DND-41 (cell line): Measurements from ENCODE around the gene STON2.

Experiments used
- ATAC-seq: fragments of 200-7000 bp; cut with Tn5 transposase; 3 replicates; pipeline ENCODE4 v1.9.1; 2021; ENCODE audit warnings: low read depth; ENCODE audit not compliant: insufficient read depth
- DNase-seq: peaks from one replicate; pipeline ENCODE4 v3.0.0-alpha.2; 2020
- H2AFZ ChIP-seq: 2 replicates; pipeline ENCODE4 v1.6.0; 2012; ENCODE audit warnings: low read depth, low read length
- H3K27ac ChIP-seq: 2 replicates; pipeline ENCODE4 v1.5.1; 2012; ENCODE audit warnings: low read length, inconsistent platforms
- H3K27me3 ChIP-seq: fragments of 200-600 bp; sonication (generic); 2 replicates; pipeline ENCODE4 v1.6.0; 2012; ENCODE audit warnings: low read length, mild to moderate bottlenecking, inconsistent platforms; ENCODE audit not compliant: insufficient read depth, poor library complexity
- H3K36me3 ChIP-seq: 2 replicates; pipeline ENCODE4 v1.5.1; 2012; ENCODE audit warnings: low read length, inconsistent platforms; ENCODE audit not compliant: insufficient read depth
- H3K4me1 ChIP-seq: 2 replicates; pipeline ENCODE4 v1.5.1; 2012; ENCODE audit warnings: mild to moderate bottlenecking, low read length; ENCODE audit not compliant: insufficient read depth
- H3K4me2 ChIP-seq: 2 replicates; pipeline ENCODE4 v1.6.0; 2012; ENCODE audit warnings: mild to moderate bottlenecking, moderate library complexity, low read length, inconsistent platforms; ENCODE audit not compliant: insufficient read depth
- H3K4me3 ChIP-seq, 2 experiments: fragments of 200-600 bp in 1 of 2; shearing (Covaris generic) in 1 of 2; 2 replicates each; pipeline ENCODE4 v1.5.1; 2012 to 2016; ENCODE audit warnings: inconsistent platforms in 2 of 2, low read length in 2 of 2, mild to moderate bottlenecking in 2 of 2, low read depth in 1 of 2, moderate library complexity in 1 of 2
- H3K79me2 ChIP-seq: 2 replicates; pipeline ENCODE4 v1.6.0; 2012; ENCODE audit warnings: low read length, inconsistent platforms; ENCODE audit not compliant: insufficient read depth
- H3K9ac ChIP-seq: 2 replicates; pipeline ENCODE4 v1.6.0; 2012; ENCODE audit warnings: low read depth, mild to moderate bottlenecking, inconsistent platforms, low read length, moderate library complexity
- H3K9me3 ChIP-seq: 2 replicates; pipeline ENCODE4 v1.5.1; 2012; ENCODE audit warnings: low read length, moderate library complexity, mild to moderate bottlenecking, inconsistent platforms; ENCODE audit not compliant: insufficient read depth, severe bottlenecking
- H4K20me1 ChIP-seq: 2 replicates; pipeline ENCODE4 v1.6.0; 2012; ENCODE audit warnings: low read length; ENCODE audit not compliant: insufficient read depth
- EZH2 ChIP-seq: IDR thresholded peaks from 3 replicates; pipeline ENCODE4 v1.6.1; 2012; ENCODE audit warnings: borderline replicate concordance, low read depth, mild to moderate bottlenecking, moderate library complexity, low read length, inconsistent platforms; ENCODE audit not compliant: severe bottlenecking
- TF ChIP-seq, protein P1 (sequence below): IDR thresholded peaks from 2 replicates; pipeline ENCODE4 v1.5.1; 2012; ENCODE audit warnings: borderline replicate concordance, low read length, moderate library complexity, mild to moderate bottlenecking; ENCODE audit not compliant: poor library complexity, severe bottlenecking; ENCODE audit errors: extremely low read depth

STON2 gene

DNA sequence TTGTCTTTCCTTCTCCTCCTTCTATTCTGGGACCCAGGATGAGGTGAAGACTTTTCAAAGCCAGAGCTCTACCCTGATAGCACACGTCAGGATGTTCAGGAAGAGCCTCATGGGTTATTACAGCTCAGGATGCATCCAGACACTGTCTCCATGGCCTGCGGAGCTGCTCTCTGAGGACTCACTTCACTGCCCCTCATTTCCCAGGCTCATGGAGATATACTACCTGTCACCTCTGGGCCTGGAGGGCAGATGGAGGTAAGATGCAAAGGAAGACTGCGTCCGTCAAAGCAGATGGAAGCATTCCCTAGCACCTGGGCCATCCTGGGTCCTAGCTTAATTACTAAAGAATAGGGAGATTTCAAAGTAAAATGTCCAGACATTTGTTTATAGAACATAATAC lies 32.6 kb downstream of the STON2 start:
- no peak overlapping the region for H3K27ac ChIP-seq
- no peaks in the 10 kb centered on the region for H3K79me2 ChIP-seq
- no peak overlapping the region for H3K9ac ChIP-seq
- H3K27me3 ChIP-seq, result no peaks in the 10 kb centered on the region
- TF ChIP-seq EZH2, result no peak
- TF ChIP-seq, protein P1, sequence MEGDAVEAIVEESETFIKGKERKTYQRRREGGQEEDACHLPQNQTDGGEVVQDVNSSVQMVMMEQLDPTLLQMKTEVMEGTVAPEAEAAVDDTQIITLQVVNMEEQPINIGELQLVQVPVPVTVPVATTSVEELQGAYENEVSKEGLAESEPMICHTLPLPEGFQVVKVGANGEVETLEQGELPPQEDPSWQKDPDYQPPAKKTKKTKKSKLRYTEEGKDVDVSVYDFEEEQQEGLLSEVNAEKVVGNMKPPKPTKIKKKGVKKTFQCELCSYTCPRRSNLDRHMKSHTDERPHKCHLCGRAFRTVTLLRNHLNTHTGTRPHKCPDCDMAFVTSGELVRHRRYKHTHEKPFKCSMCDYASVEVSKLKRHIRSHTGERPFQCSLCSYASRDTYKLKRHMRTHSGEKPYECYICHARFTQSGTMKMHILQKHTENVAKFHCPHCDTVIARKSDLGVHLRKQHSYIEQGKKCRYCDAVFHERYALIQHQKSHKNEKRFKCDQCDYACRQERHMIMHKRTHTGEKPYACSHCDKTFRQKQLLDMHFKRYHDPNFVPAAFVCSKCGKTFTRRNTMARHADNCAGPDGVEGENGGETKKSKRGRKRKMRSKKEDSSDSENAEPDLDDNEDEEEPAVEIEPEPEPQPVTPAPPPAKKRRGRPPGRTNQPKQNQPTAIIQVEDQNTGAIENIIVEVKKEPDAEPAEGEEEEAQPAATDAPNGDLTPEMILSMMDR, result no peak
- no peaks in the 10 kb centered on the region for H3K36me3 ChIP-seq
- DNase-seq (no peak), ATAC-seq (no peak)
- H3K4me3 ChIP-seq, result no peak overlapping the region
- H2AFZ ChIP-seq, result no peak overlapping the region
- H3K4me1 ChIP-seq, result no peaks in the 10 kb centered on the region
- H4K20me1 ChIP-seq, result no peaks in the 10 kb centered on the region
- H3K4me2 ChIP-seq, result no peak overlapping the region
- H3K9me3 ChIP-seq, result no peaks in the 10 kb centered on the region

DNA sequence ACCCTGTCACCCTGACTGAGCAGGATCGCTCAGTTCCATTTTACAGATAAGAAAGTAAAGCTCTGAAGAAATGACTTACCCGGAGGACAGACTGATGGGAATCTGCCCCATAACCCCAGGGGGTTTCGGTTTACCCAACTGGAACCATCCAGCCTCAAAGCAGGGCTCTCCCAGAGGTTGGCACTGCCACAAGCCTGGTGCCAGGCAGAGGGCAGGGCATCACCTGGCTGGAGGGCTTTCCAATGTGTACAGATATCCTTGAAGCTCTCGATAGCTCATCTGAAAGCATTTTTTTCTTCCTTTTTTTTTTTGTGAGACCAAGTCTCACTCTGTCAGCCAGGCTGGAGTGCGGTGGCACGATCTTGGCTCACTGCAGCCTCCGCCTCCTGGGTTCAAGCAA lies 33.2 kb downstream of the STON2 start:
- no peak for DNase-seq
- H3K36me3 ChIP-seq, result no peaks in the 10 kb centered on the region
- no peak overlapping the region for H2AFZ ChIP-seq
- H3K27ac ChIP-seq, result no peak overlapping the region
- no peaks in the 10 kb centered on the region for H3K27me3 ChIP-seq
- TF ChIP-seq, protein P1, result no peak
- TF ChIP-seq EZH2, result no peak
- no peak for ATAC-seq
- H3K4me2 ChIP-seq, result no peak overlapping the region
- H3K9me3 ChIP-seq, result no peaks in the 10 kb centered on the region
- no peaks in the 10 kb centered on the region for H4K20me1 ChIP-seq
- H3K79me2 ChIP-seq, result no peaks in the 10 kb centered on the region
- H3K4me3 ChIP-seq, result no peak overlapping the region
- H3K4me1 ChIP-seq, result no peaks in the 10 kb centered on the region
- no peak overlapping the region for H3K9ac ChIP-seq

DNA sequence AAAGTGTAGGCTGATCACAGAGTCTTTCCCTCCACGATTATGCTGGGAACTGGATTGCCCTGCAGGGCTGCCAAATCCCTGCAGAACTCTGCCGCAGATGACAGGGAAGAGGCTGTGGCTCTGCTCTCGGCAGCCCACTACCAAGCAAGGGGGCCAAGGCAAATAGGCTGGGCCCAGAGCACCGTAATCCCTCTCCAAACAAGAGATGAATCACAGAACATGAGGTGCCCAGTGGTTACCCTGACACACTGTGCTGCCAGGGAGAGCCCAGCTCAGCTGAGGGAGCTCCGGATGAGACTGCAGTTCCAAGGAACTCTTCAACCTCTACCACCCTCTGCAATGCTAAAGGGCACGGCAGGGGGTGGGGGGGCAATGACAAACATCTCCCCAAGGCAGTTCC lies 33.9 kb downstream of the STON2 start:
- DNase-seq, result no peak
- Histone ChIP-seq H3K27ac (no peak overlapping the region), H3K79me2 (no peaks in the 10 kb centered on the region), H3K4me3 (no peak overlapping the region), H3K9me3 (no peaks in the 10 kb centered on the region), H2AFZ (no peak overlapping the region), H3K9ac (no peak overlapping the region), H3K4me2 (no peak overlapping the region), H3K27me3 (no peaks in the 10 kb centered on the region), H3K36me3 (no peaks in the 10 kb centered on the region), H4K20me1 (no peaks in the 10 kb centered on the region), H3K4me1 (no peaks in the 10 kb centered on the region)
- ATAC-seq, result no peak
- no peak for TF ChIP-seq EZH2
- TF ChIP-seq, protein P1, result no peak
